Endothelial cell of umbilical vein (primary cell): ENCODE measurements around the gene CENPU. TPM values are rescaled to one million over a fixed set of nuclear protein-coding genes. Genes with fewer than 3 reads are reported as not detected.

Experiments used
- BruUV-seq: library from RNA; stranded (reverse); fragments of 400-500 nt; replicated peaks from 2 replicates; lab custom pipeline; 2021; lab: Mats Ljungman, UMichigan
- CTCF ChIA-PET: fragments of 300-600, 350-600 bp; sonication (Branson Sonifier 250); formaldehyde crosslinking; loops from one replicate; lab custom pipeline; 2021; ENCODE audit warnings: antibody characterized with exemption, inconsistent platforms; lab: Charles Lee
- POLR2A ChIA-PET: fragments of 300-600, 350-600 bp; sonication (Branson Sonifier 250); formaldehyde crosslinking; loops from one replicate; lab custom pipeline; 2021; ENCODE audit warnings: antibody characterized with exemption, inconsistent platforms; lab: Charles Lee
- DNase-seq: peaks from one replicate; pipeline ENCODE4 v3.0.0-alpha.2; 2011; ENCODE audit warnings: low read depth, low spot score
- FAIRE-seq: peaks from 2 replicates; lab custom pipeline; 2011; peaks lifted over from hg19 to GRCh38; lab: Jason Lieb, UNC
- H2AFZ ChIP-seq: 2 replicates; pipeline ENCODE4 v1.6.0; 2012; ENCODE audit warnings: low read depth, low read length, control low read depth, inconsistent platforms
- H3K27ac ChIP-seq: 2 replicates; pipeline ENCODE4 v1.5.1; 2011; ENCODE audit warnings: low read depth, mild to moderate bottlenecking, control low read depth, low read length, moderate library complexity; ENCODE audit not compliant: insufficient read depth
- H3K27me3 ChIP-seq, 2 experiments: 2 replicates each; pipeline versions ENCODE4 v1.6.0 to v1.6.1; 2011; ENCODE audit warnings: low read length in 2 of 2, mixed read lengths in 1 of 2; ENCODE audit not compliant: control insufficient read depth in 2 of 2, insufficient read depth in 2 of 2
- H3K36me3 ChIP-seq, 2 experiments: 2 replicates in 1 of 2; 3 replicates in 1 of 2; pipeline ENCODE4 v1.5.1; 2011; ENCODE audit warnings: low read length in 2 of 2, mild to moderate bottlenecking in 1 of 2, moderate library complexity in 1 of 2; ENCODE audit not compliant: control insufficient read depth in 2 of 2, insufficient read depth in 2 of 2; ENCODE audit errors: extremely low read depth in 1 of 2
- H3K4me1 ChIP-seq: 3 replicates; pipeline ENCODE4 v1.5.1; 2011; ENCODE audit warnings: mild to moderate bottlenecking, low read length; ENCODE audit not compliant: control insufficient read depth, insufficient read depth; ENCODE audit errors: extremely low read depth
- H3K4me2 ChIP-seq: 2 replicates; pipeline ENCODE4 v1.6.1; 2011; ENCODE audit warnings: low read length, control low read depth, mixed read lengths; ENCODE audit not compliant: insufficient read depth
- H3K4me3 ChIP-seq, 3 experiments: fragments of 200-600 bp in 1 of 3; sonication (generic), shearing (Covaris generic) in 1 of 3; replicated peaks in 1 of 3; 2 replicates each; pipeline ENCODE4 v1.5.1; 2011 to 2016; ENCODE audit warnings: control low read depth in 3 of 3, low read length in 3 of 3, mild to moderate bottlenecking in 2 of 3, inconsistent platforms in 1 of 3, low read depth in 1 of 3, moderate library complexity in 1 of 3; ENCODE audit not compliant: insufficient read depth in 1 of 3
- H3K79me2 ChIP-seq: 2 replicates; pipeline ENCODE4 v1.6.0; 2012; ENCODE audit warnings: low read length, inconsistent platforms; ENCODE audit not compliant: control insufficient read depth, insufficient read depth
- H3K9ac ChIP-seq: replicated peaks from 2 replicates; pipeline ENCODE3; 2011; ENCODE audit warnings: low read length, control low read depth; ENCODE audit not compliant: insufficient read depth; ENCODE audit errors: extremely low read depth
- H3K9me1 ChIP-seq: replicated peaks from 3 replicates; pipeline ENCODE4 v1.6.0; 2011; ENCODE audit warnings: mild to moderate bottlenecking, low read length; ENCODE audit not compliant: control insufficient read depth, insufficient read depth; ENCODE audit errors: extremely low read depth
- H3K9me3 ChIP-seq: replicated peaks from 2 replicates; pipeline ENCODE4 v1.5.1; 2012; ENCODE audit warnings: low read length, inconsistent platforms; ENCODE audit not compliant: control insufficient read depth, insufficient read depth
- H4K20me1 ChIP-seq: replicated peaks from 2 replicates; pipeline ENCODE3; 2011; ENCODE audit warnings: mild to moderate bottlenecking, low read length; ENCODE audit not compliant: control insufficient read depth, insufficient read depth; ENCODE audit errors: extremely low read depth
- CTCF ChIP-seq, 2 donors: IDR thresholded peaks; 1 replicate in 1 of 2; 2 replicates in 1 of 2; pipeline ENCODE4 v1.5.1; 2011; ENCODE audit warnings: low read length in 2 of 2, mild to moderate bottlenecking in 2 of 2, moderate library complexity in 2 of 2, control low read depth in 1 of 2, inconsistent platforms in 1 of 2, low read depth in 1 of 2; ENCODE audit not compliant: insufficient read depth in 1 of 2; ENCODE audit errors: extremely low read depth in 1 of 2
- EZH2 ChIP-seq: IDR thresholded peaks from 2 replicates; pipeline ENCODE4 v1.6.1; 2012; ENCODE audit warnings: borderline replicate concordance, low read depth, mild to moderate bottlenecking, moderate library complexity, low read length, inconsistent platforms; ENCODE audit not compliant: severe bottlenecking
- FOS ChIP-seq: IDR thresholded peaks from 2 replicates; pipeline ENCODE4 v1.6.1; 2011; ENCODE audit warnings: mild to moderate bottlenecking, low read length, moderate library complexity, borderline replicate concordance; ENCODE audit not compliant: insufficient read depth
- GATA2 ChIP-seq: IDR thresholded peaks from 2 replicates; pipeline ENCODE4 v1.7.0; 2011; ENCODE audit warnings: low read depth, mild to moderate bottlenecking, moderate library complexity, mixed read lengths, low read length; ENCODE audit not compliant: insufficient read length, insufficient read depth
- JUN ChIP-seq: IDR thresholded peaks from 2 replicates; pipeline ENCODE4 v1.6.1; 2011; ENCODE audit warnings: borderline replicate concordance, low read depth; ENCODE audit not compliant: insufficient read length, insufficient read depth
- MAX ChIP-seq: IDR thresholded peaks from 2 replicates; pipeline ENCODE4 v1.6.1; 2011; ENCODE audit not compliant: insufficient read depth, insufficient read length
- MYC ChIP-seq: IDR thresholded peaks from one replicate; pipeline ENCODE4 v1.6.1; 2011; ENCODE audit warnings: mild to moderate bottlenecking, low read depth, low read length
- POLR2A ChIP-seq: IDR thresholded peaks from 2 replicates; pipeline ENCODE4 v1.6.1; 2012; ENCODE audit warnings: low read depth, mild to moderate bottlenecking, control low read depth, low read length
- POLR2AphosphoS5 ChIP-seq: IDR thresholded peaks from 2 replicates; pipeline ENCODE4 v1.6.1; 2012; ENCODE audit warnings: low read depth, mild to moderate bottlenecking, control low read depth, low read length, moderate library complexity; ENCODE audit not compliant: insufficient read depth
- dilution Hi-C: fragments of 300-500 bp; cut with MboI; formaldehyde crosslinking; loops from one replicate; pipeline ENCODE4 v1.15.0; 2019; ENCODE audit warnings: low sequenced_read_pairs; ENCODE audit not compliant: extremely low pct_ligation_motif_present
- intact Hi-C: fragments of 100-400 bp; cut with micrococcal nuclease; formaldehyde crosslinking; loops from one replicate; pipeline ENCODE4 v1.10.0; 2022
- polyA plus RNA-seq, 4 experiments: library from polyadenylated mRNA; depleted of rRNA in 3 of 4; stranded (reverse) in 3 of 4; unstranded in 1 of 4; fragments of >200 nt; gene quantifications; 2 replicates each; pipeline versions ENCODE4 v1.2.1 to v1.2.3, GENCODE V29; 2011 to 2012; ENCODE audit warnings: missing spikeins in 1 of 4
- total RNA-seq: library from RNA; stranded (reverse); gene quantifications from 2 replicates; pipeline ENCODE4 v1.2.3, GENCODE V29; 2021

Gene CENPU
- total and polyA plus RNA-seq, 2 donors (not counting 3 experiments of a cell fraction or from before 2014, with no cell fraction given), result 7.0 to 37.9 TPM

- H3K4me2 ChIP-seq, result no peak overlapping the region
- no peaks in the 10 kb centered on the region for H4K20me1 ChIP-seq
- intact Hi-C loops (no loop called here), dilution Hi-C loops (no loop called here)
- TF ChIP-seq POLR2AphosphoS5 (no peak), MYC (no peak)
- H3K27ac ChIP-seq, result no peak overlapping the region
- H3K4me1 ChIP-seq, result peaks cover 11% of the 10 kb centered on the region
- H3K36me3 ChIP-seq, result no peaks in the 10 kb centered on the region
- H3K9ac ChIP-seq, result no peak overlapping the region
- H3K9me3 ChIP-seq, result no peaks in the 10 kb centered on the region
- H2AFZ ChIP-seq, result no peak overlapping the region
- no peak overlapping the region for H3K4me3 ChIP-seq
- POLR2A ChIA-PET, result no interaction called here
- DNase-seq (no peak), FAIRE-seq (no peak)
- H3K79me2 ChIP-seq, result no peaks in the 10 kb centered on the region
- CTCF ChIA-PET, result no interaction called here
- no peaks in the 10 kb centered on the region for H3K27me3 ChIP-seq
- BruUV-seq, result no TSS peak
- no peaks in the 10 kb centered on the region for H3K9me1 ChIP-seq
Observed at GRCh38 chr4:184671101-184671500, 62.8 kb downstream of the CENPU start.

GRCh38 chr4:184669251-184669650, 64.6 kb downstream of the CENPU start:
- TF ChIP-seq EZH2 (no peak), FOS (no peak), MAX (no peak), POLR2AphosphoS5 (no peak), GATA2 (no peak), JUN (no peak), POLR2A (no peak), MYC (no peak), CTCF (IDR thresholded peaks at IDR 0.05; ENCODE audit: extremely low read depth in 1 of 2, insufficient read depth in 1 of 2, low read depth in 1 of 2, low read length in 2 of 2) (no peak)
- no peaks in the 10 kb centered on the region for H3K9me3 ChIP-seq
- H3K79me2 ChIP-seq, result no peaks in the 10 kb centered on the region
- intact Hi-C loops, result no loop called here
- peaks cover 11% of the 10 kb centered on the region for H3K4me1 ChIP-seq
- ChIA-PET CTCF (interaction anchor here (0.7 to 1.2 kb wide), 3 partner anchors 14 to 405 kb away, joined by 3 to 5 read pairs (median 3); no protein-coding TSS in a partner anchor), POLR2A (no interaction called here)
- H3K9me1 ChIP-seq, result no peaks in the 10 kb centered on the region
- H3K27ac ChIP-seq, result no peak overlapping the region
- no peak overlapping the region for H3K9ac ChIP-seq
- H3K36me3 ChIP-seq, result no peaks in the 10 kb centered on the region
- DNase-seq, result no peak
- BruUV-seq, result no TSS peak
- no peak for FAIRE-seq
- dilution Hi-C loops, result no loop called here
- no peak overlapping the region for H2AFZ ChIP-seq
- H4K20me1 ChIP-seq, result no peaks in the 10 kb centered on the region
- H3K27me3 ChIP-seq, result no peaks in the 10 kb centered on the region
- H3K4me3 ChIP-seq, result no peak overlapping the region
- H3K4me2 ChIP-seq, result no peak overlapping the region
